IMR-90 (cell line): ENCODE measurements around the gene AZU1. TPM values are rescaled to one million over a fixed set of nuclear protein-coding genes. Genes with fewer than 3 reads are reported as not detected.

Experiments used
- ATAC-seq: fragments of 200-7000 bp; cut with Tn5 transposase; 2 replicates; pipeline ENCODE4 v1.9.1; 2020; ENCODE audit warnings: low read depth, mild to moderate bottlenecking, moderate library complexity
- BruUV-seq: library from RNA; stranded (reverse); fragments of 400-500 nt; replicated peaks from 2 replicates; lab custom pipeline; 2021; lab: Mats Ljungman, UMichigan
- CTCF ChIA-PET: fragments of 300-600 bp; formaldehyde crosslinking; extraction: SDS; loops from one replicate; lab custom pipeline; 2021; ENCODE audit warnings: antibody characterized with exemption; lab: Yijun Ruan, JAX
- POLR2A ChIA-PET: fragments of 300-600 bp; sonication (Branson Sonifier 250); formaldehyde crosslinking; loops from one replicate; lab custom pipeline; 2022; ENCODE audit warnings: antibody characterized with exemption; ENCODE audit not compliant: unreplicated experiment; lab: Charles Lee
- DNase-seq: peaks from one replicate; pipeline ENCODE4 v3.0.0; 2013
- H2AFZ ChIP-seq: replicated peaks from 2 replicates; pipeline ENCODE3; 2013; ENCODE audit warnings: low read length, mild to moderate bottlenecking; ENCODE audit not compliant: poor library complexity
- H2AK5ac ChIP-seq: 2 replicates; pipeline ENCODE4 v1.6.1; 2013; ENCODE audit warnings: low read depth, low read length, inconsistent platforms
- H2AK9ac ChIP-seq: replicated peaks from 2 replicates; pipeline ENCODE3; 2013; ENCODE audit warnings: mild to moderate bottlenecking, low read depth, low read length, moderate library complexity; ENCODE audit not compliant: poor library complexity
- H2BK120ac ChIP-seq: 2 replicates; pipeline ENCODE4 v1.6.1; 2013; ENCODE audit warnings: low read depth, low read length, inconsistent platforms
- H2BK15ac ChIP-seq: 3 replicates; pipeline ENCODE4 v1.6.1; 2013; ENCODE audit warnings: low read depth, low read length, inconsistent platforms
- H2BK20ac ChIP-seq: 2 replicates; pipeline ENCODE4 v1.6.1; 2013; ENCODE audit warnings: low read depth, mild to moderate bottlenecking, inconsistent platforms, low read length, moderate library complexity
- H2BK5ac ChIP-seq: 2 replicates; pipeline ENCODE4 v1.6.1; 2013; ENCODE audit warnings: mild to moderate bottlenecking, low read depth, low read length, inconsistent platforms; ENCODE audit not compliant: poor library complexity, severe bottlenecking
- H3K14ac ChIP-seq: replicated peaks from 2 replicates; pipeline ENCODE4 v1.6.1; 2013; ENCODE audit warnings: low read depth, low read length, inconsistent platforms
- H3K18ac ChIP-seq: 2 replicates; pipeline ENCODE4 v1.6.1; 2013; ENCODE audit warnings: low read depth, low read length, control low read depth
- H3K23ac ChIP-seq: 2 replicates; pipeline ENCODE4 v1.6.1; 2013; ENCODE audit warnings: low read depth, low read length, inconsistent platforms
- H3K27ac ChIP-seq: 2 replicates; pipeline ENCODE4 v1.5.1; 2013; ENCODE audit warnings: mild to moderate bottlenecking, control low read depth, low read length; ENCODE audit not compliant: insufficient read depth
- H3K27me3 ChIP-seq: 2 replicates; pipeline ENCODE4 v1.6.1; 2013; ENCODE audit warnings: low read length; ENCODE audit not compliant: control insufficient read depth, insufficient read depth
- H3K36me3 ChIP-seq: 2 replicates; pipeline ENCODE4 v1.6.1; 2013; ENCODE audit warnings: low read length, mixed read lengths; ENCODE audit not compliant: control insufficient read depth, insufficient read depth
- H3K4ac ChIP-seq: 2 replicates; pipeline ENCODE4 v1.6.1; 2013; ENCODE audit warnings: low read depth, low read length, inconsistent platforms
- H3K4me1 ChIP-seq: 2 replicates; pipeline ENCODE4 v1.6.1; 2013; ENCODE audit warnings: low read length, mixed read lengths; ENCODE audit not compliant: control insufficient read depth, insufficient read depth
- H3K4me2 ChIP-seq: 2 replicates; pipeline ENCODE4 v1.6.1; 2013; ENCODE audit warnings: low read depth, mild to moderate bottlenecking, control low read depth, low read length, moderate library complexity
- H3K4me3 ChIP-seq: 2 replicates; pipeline ENCODE4 v1.5.1; 2013; ENCODE audit warnings: low read depth, mild to moderate bottlenecking, control low read depth, low read length, moderate library complexity; ENCODE audit not compliant: insufficient read depth
- H3K56ac ChIP-seq: 2 replicates; pipeline ENCODE4 v1.6.1; 2013; ENCODE audit warnings: low read length, inconsistent platforms; ENCODE audit not compliant: insufficient read depth; ENCODE audit errors: extremely low read depth
- H3K79me1 ChIP-seq, 2 experiments: 2 replicates each; pipeline ENCODE4 v1.6.1; 2013; ENCODE audit warnings: low read length in 2 of 2, inconsistent platforms in 1 of 2, low read depth in 1 of 2
- H3K9ac ChIP-seq: 2 replicates; pipeline ENCODE4 v1.6.1; 2013; ENCODE audit warnings: low read depth, low read length, control low read depth
- H3K9me1 ChIP-seq: 2 replicates; pipeline ENCODE4 v1.6.1; 2013; ENCODE audit warnings: low read length, inconsistent platforms; ENCODE audit not compliant: insufficient read depth
- H3K9me3 ChIP-seq: 2 replicates; pipeline ENCODE4 v1.6.1; 2013; ENCODE audit warnings: low read length; ENCODE audit not compliant: control insufficient read depth, insufficient read depth
- H4K20me1 ChIP-seq: 2 replicates; pipeline ENCODE4 v1.6.1; 2013; ENCODE audit warnings: low read length, inconsistent platforms; ENCODE audit not compliant: insufficient read depth
- H4K5ac ChIP-seq: 2 replicates; pipeline ENCODE4 v1.6.1; 2013; ENCODE audit warnings: mild to moderate bottlenecking, low read depth, low read length, control low read depth
- H4K8ac ChIP-seq, 2 experiments: 2 replicates each; pipeline ENCODE4 v1.6.1; 2013; ENCODE audit warnings: low read depth in 2 of 2, low read length in 2 of 2, control low read depth in 1 of 2, inconsistent platforms in 1 of 2
- H4K91ac ChIP-seq: 2 replicates; pipeline ENCODE4 v1.6.1; 2013; ENCODE audit warnings: low read depth, low read length, inconsistent platforms; ENCODE audit not compliant: insufficient read depth
- BHLHE40 ChIP-seq: fragments of 150-350 bp; IDR thresholded peaks from 2 replicates; pipeline ENCODE4 v1.6.1; 2016; ENCODE audit warnings: mild to moderate bottlenecking, low read depth, low read length
- CEBPB ChIP-seq: IDR thresholded peaks from 2 replicates; pipeline ENCODE4 v1.6.1; 2012; ENCODE audit warnings: low read depth, low read length, improper control_type of control experiment
- CHD1 ChIP-seq: IDR thresholded peaks from 2 replicates; pipeline ENCODE4 v1.6.1; 2012; ENCODE audit warnings: low read depth, low read length, improper control_type of control experiment
- FOS ChIP-seq: fragments of 150-350 bp; IDR thresholded peaks from 2 replicates; pipeline ENCODE4 v1.6.1; 2016; ENCODE audit warnings: low read depth, low read length
- MAFK ChIP-seq: IDR thresholded peaks from 2 replicates; pipeline ENCODE4 v1.6.1; 2012; ENCODE audit warnings: low read depth, low read length, improper control_type of control experiment
- MAZ ChIP-seq: IDR thresholded peaks from 2 replicates; pipeline ENCODE4 v1.6.1; 2012; ENCODE audit warnings: low read depth, mild to moderate bottlenecking, low read length, improper control_type of control experiment, moderate library complexity, borderline replicate concordance
- MXI1 ChIP-seq: IDR thresholded peaks from 2 replicates; pipeline ENCODE4 v1.6.1; 2012; ENCODE audit warnings: low read depth, mild to moderate bottlenecking, low read length, moderate library complexity, borderline replicate concordance
- NFE2L2 ChIP-seq: fragments of 150-350 bp; IDR thresholded peaks from 2 replicates; pipeline ENCODE4 v1.6.1; 2016; ENCODE audit warnings: low read depth, mild to moderate bottlenecking, low read length
- POLR2A ChIP-seq: IDR thresholded peaks from 2 replicates; pipeline ENCODE4 v1.6.1; 2012; ENCODE audit warnings: mild to moderate bottlenecking, low read depth, low read length
- RAD21 ChIP-seq: IDR thresholded peaks from 2 replicates; pipeline ENCODE4 v1.6.1; 2012; ENCODE audit warnings: low read length, improper control_type of control experiment
- RCOR1 ChIP-seq: IDR thresholded peaks from 2 replicates; pipeline ENCODE4 v1.6.1; 2012; ENCODE audit warnings: mild to moderate bottlenecking, low read length, improper control_type of control experiment; ENCODE audit not compliant: insufficient replicate concordance
- WGBS, 2 experiments: methylation state at CpG; one replicate each; pipeline versions ENCODE4 v1.1.5 to v1.1.7; 2013; ENCODE audit warnings: missing lambda C conversion rate in 2 of 2; ENCODE audit not compliant: insufficient read length in 1 of 2; ENCODE audit errors: extremely low coverage in 2 of 2; 5-methylcytosine and 5-hydroxymethylcytosine counted together
- dilution Hi-C: fragments of 300-500 bp; cut with HindIII; formaldehyde crosslinking; loops from one replicate; pipeline ENCODE4 v1.14.3; 2018; ENCODE audit warnings: low sequenced_read_pairs; ENCODE audit not compliant: unreplicated experiment
- in situ Hi-C: fragments of 300-500 bp; cut with MboI; formaldehyde crosslinking; loops from 3 replicates; pipeline ENCODE4 v1.14.3; 2019; ENCODE audit warnings: low sequenced_read_pairs, inconsistent platforms, mixed read lengths
- intact Hi-C: fragments of 100-400 bp; cut with micrococcal nuclease; formaldehyde crosslinking; loops from 2 replicates; pipeline ENCODE4 v1.10.0; 2022
- polyA plus RNA-seq, 3 experiments: library from polyadenylated mRNA; depleted of rRNA; stranded (reverse); fragments of >200 nt; gene quantifications; 2 replicates each; pipeline ENCODE4 v1.2.3, GENCODE V29; 2012; ENCODE audit warnings: low replicate concordance in 1 of 3
- total RNA-seq: library from RNA; depleted of rRNA; stranded (reverse); fragments of >200 nt; gene quantifications from 2 replicates; pipeline ENCODE4 v1.2.3, GENCODE V29; 2012
- TF ChIP-seq, protein P1 (sequence below): conservative IDR thresholded peaks from 2 replicates; pipeline ENCODE4 v1.5.1; 2012; ENCODE audit warnings: mild to moderate bottlenecking, low read depth, low read length, improper control_type of control experiment
- TF ChIP-seq, protein P2 (sequence below): fragments of 150-350 bp; IDR thresholded peaks from 2 replicates; pipeline ENCODE4 v1.6.1; 2016; ENCODE audit warnings: low read depth, mild to moderate bottlenecking, low read length, moderate library complexity, borderline replicate concordance
- TF ChIP-seq, protein P3 (sequence below): fragments of 150-350 bp; IDR thresholded peaks from 2 replicates; pipeline ENCODE4 v1.6.1; 2017; ENCODE audit warnings: mild to moderate bottlenecking, antibody characterized with exemption, low read length, low read depth

The AZU1 gene
- total and polyA plus RNA-seq, 2 of the 4 experiments (the other 2 are of a cell fraction): 0.12 TPM; not detected in 1

DNA sequence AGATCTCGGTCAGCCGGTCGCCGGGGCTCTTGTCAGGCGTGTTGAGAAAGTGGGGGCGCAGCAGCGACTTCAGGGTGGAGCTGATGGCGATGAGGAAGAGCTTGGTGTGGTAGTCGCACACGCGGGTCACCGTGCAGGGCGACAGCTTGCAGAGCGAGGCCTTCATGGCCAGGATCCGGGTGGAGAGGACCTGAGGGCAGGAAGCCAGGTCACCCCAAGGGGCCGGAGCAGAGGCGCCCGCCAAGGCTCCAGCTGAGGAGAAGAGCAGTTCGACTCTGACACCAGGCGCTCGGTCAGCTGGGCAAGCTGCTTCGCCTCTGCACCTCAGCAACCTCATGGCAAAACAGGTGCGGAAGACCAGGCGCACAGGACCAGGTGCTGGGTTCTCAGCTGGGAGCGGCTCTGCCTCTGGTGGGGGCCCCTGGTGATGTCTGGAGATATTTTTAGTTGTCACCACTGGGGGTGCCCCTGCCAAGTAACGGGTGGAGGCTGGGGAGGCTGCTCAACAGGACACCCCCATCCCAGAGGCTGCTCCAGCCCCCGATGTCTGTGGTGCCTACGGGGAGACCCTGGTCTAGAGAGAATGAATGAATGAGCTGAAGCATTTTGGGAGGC, 47.7 kb downstream of the AZU1 start:
- H3K36me3 ChIP-seq: peaks cover 41% of the 10 kb centered on the region
- no peak overlapping the region for H2AK5ac ChIP-seq
- ATAC-seq (no peak), DNase-seq (no peak)
- H3K9me1 ChIP-seq: no peaks in the 10 kb centered on the region
- no peak overlapping the region for H3K9ac ChIP-seq
- in situ Hi-C loops: no loop called here
- 97% methylated on average over 14 of the region's 28 CpGs; no CpG with 5 or more reads in 1 of the 2 experiments for WGBS, 2 experiments
- no peak overlapping the region for H3K23ac ChIP-seq
- dilution Hi-C loops: no loop called here
- H3K4me1 ChIP-seq: peaks cover 8% of the 10 kb centered on the region
- no peak overlapping the region for H3K56ac ChIP-seq
- intact Hi-C loops: no loop called here
- no peak overlapping the region for H3K4ac ChIP-seq
- H2AK9ac ChIP-seq: no peak overlapping the region
- H3K27me3 ChIP-seq: no peaks in the 10 kb centered on the region
- no peak overlapping the region for H3K18ac ChIP-seq
- H2AFZ ChIP-seq: peak overlapping the region; percentile 43
- H2BK120ac ChIP-seq: no peak overlapping the region
- H2BK15ac ChIP-seq: no peak overlapping the region
- H4K91ac ChIP-seq: no peak overlapping the region
- BruUV-seq: no TSS peak
- ChIA-PET CTCF (interaction anchor here (0.6 kb wide), 1 partner anchor 65 kb away, joined by 4 read pairs; no protein-coding TSS in a partner anchor), POLR2A (no interaction called here)
- peaks cover 15% of the 10 kb centered on the region for H4K20me1 ChIP-seq
- H3K14ac ChIP-seq: no peak overlapping the region
- H4K8ac ChIP-seq: no peak overlapping the region
- no peak overlapping the region for H4K5ac ChIP-seq
- no peak overlapping the region for H2BK20ac ChIP-seq
- H3K4me2 ChIP-seq: no peak overlapping the region
- H3K79me1 ChIP-seq: peaks cover 0 to 4% of the 10 kb centered on the region in 2 experiments; a peak in 1 of 4 replicates
- TF ChIP-seq POLR2A (no peak), CHD1 (no peak), CEBPB (no peak), RAD21 (no peak), RCOR1 (no peak), MAFK (no peak), FOS (no peak), MAZ (no peak), BHLHE40 (no peak), MXI1 (no peak), NFE2L2 (no peak)
- TF ChIP-seq, protein P1, sequence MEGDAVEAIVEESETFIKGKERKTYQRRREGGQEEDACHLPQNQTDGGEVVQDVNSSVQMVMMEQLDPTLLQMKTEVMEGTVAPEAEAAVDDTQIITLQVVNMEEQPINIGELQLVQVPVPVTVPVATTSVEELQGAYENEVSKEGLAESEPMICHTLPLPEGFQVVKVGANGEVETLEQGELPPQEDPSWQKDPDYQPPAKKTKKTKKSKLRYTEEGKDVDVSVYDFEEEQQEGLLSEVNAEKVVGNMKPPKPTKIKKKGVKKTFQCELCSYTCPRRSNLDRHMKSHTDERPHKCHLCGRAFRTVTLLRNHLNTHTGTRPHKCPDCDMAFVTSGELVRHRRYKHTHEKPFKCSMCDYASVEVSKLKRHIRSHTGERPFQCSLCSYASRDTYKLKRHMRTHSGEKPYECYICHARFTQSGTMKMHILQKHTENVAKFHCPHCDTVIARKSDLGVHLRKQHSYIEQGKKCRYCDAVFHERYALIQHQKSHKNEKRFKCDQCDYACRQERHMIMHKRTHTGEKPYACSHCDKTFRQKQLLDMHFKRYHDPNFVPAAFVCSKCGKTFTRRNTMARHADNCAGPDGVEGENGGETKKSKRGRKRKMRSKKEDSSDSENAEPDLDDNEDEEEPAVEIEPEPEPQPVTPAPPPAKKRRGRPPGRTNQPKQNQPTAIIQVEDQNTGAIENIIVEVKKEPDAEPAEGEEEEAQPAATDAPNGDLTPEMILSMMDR: no peak
- TF ChIP-seq, protein P2, sequence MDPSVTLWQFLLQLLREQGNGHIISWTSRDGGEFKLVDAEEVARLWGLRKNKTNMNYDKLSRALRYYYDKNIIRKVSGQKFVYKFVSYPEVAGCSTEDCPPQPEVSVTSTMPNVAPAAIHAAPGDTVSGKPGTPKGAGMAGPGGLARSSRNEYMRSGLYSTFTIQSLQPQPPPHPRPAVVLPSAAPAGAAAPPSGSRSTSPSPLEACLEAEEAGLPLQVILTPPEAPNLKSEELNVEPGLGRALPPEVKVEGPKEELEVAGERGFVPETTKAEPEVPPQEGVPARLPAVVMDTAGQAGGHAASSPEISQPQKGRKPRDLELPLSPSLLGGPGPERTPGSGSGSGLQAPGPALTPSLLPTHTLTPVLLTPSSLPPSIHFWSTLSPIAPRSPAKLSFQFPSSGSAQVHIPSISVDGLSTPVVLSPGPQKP: no peak
- TF ChIP-seq, protein P3, sequence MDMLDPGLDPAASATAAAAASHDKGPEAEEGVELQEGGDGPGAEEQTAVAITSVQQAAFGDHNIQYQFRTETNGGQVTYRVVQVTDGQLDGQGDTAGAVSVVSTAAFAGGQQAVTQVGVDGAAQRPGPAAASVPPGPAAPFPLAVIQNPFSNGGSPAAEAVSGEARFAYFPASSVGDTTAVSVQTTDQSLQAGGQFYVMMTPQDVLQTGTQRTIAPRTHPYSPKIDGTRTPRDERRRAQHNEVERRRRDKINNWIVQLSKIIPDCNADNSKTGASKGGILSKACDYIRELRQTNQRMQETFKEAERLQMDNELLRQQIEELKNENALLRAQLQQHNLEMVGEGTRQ: no peak
- no peak overlapping the region for H3K4me3 ChIP-seq
- H3K27ac ChIP-seq: no peak overlapping the region
- no peaks in the 10 kb centered on the region for H3K9me3 ChIP-seq
- no peak overlapping the region for H2BK5ac ChIP-seq
